Measurements from ENCODE around the gene ZFYVE21.

ZFYVE21 gene

GRCh38 chr14:103685276-103686211, 30.1 kb upstream of the ZFYVE21 start:
- H3K27ac ChIP-seq (ENCODE audit: low read length) = no peak overlapping the region
- no peak overlapping the region for H3K9ac ChIP-seq (ENCODE audit: low read depth, low read length)
- no peak for TF ChIP-seq EZH2 (IDR thresholded peaks at IDR 0.05; ENCODE audit: borderline replicate concordance, low read depth, low read length, severe bottlenecking)
- TF ChIP-seq, protein P1, sequence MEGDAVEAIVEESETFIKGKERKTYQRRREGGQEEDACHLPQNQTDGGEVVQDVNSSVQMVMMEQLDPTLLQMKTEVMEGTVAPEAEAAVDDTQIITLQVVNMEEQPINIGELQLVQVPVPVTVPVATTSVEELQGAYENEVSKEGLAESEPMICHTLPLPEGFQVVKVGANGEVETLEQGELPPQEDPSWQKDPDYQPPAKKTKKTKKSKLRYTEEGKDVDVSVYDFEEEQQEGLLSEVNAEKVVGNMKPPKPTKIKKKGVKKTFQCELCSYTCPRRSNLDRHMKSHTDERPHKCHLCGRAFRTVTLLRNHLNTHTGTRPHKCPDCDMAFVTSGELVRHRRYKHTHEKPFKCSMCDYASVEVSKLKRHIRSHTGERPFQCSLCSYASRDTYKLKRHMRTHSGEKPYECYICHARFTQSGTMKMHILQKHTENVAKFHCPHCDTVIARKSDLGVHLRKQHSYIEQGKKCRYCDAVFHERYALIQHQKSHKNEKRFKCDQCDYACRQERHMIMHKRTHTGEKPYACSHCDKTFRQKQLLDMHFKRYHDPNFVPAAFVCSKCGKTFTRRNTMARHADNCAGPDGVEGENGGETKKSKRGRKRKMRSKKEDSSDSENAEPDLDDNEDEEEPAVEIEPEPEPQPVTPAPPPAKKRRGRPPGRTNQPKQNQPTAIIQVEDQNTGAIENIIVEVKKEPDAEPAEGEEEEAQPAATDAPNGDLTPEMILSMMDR (IDR thresholded peaks at IDR 0.05; ENCODE audit: borderline replicate concordance, extremely low read depth, low read length, poor library complexity, severe bottlenecking) = no peak
- ATAC-seq (ENCODE audit: insufficient read depth, low read depth) (no peak), DNase-seq (no peak)
- no peaks in the 10 kb centered on the region for H3K4me1 ChIP-seq (ENCODE audit: insufficient read depth, low read length)
- peaks cover 91% of the 10 kb centered on the region for H3K36me3 ChIP-seq (ENCODE audit: insufficient read depth, low read length)
- no peaks in the 10 kb centered on the region for H3K27me3 ChIP-seq (ENCODE audit: insufficient read depth, low read length, poor library complexity)
- no peaks in the 10 kb centered on the region for H3K9me3 ChIP-seq (ENCODE audit: insufficient read depth, low read length, severe bottlenecking)
- no peak overlapping the region for H3K4me2 ChIP-seq (ENCODE audit: insufficient read depth, low read length)
- peaks cover 9% of the 10 kb centered on the region; the same call in 1 of the 2 replicates for H4K20me1 ChIP-seq (ENCODE audit: insufficient read depth, low read length)
- peaks cover 2% of the 10 kb centered on the region; the same call in 1 of the 2 replicates for H3K79me2 ChIP-seq (ENCODE audit: insufficient read depth, low read length)
- no peak overlapping the region for H3K4me3 ChIP-seq (ENCODE audit: low read depth in 1 of 2, low read length in 2 of 2)
- H2AFZ ChIP-seq (ENCODE audit: low read depth, low read length) = no peak overlapping the region

- TF ChIP-seq, protein P1 (IDR thresholded peaks at IDR 0.05; ENCODE audit: borderline replicate concordance, extremely low read depth, low read length, poor library complexity, severe bottlenecking) = no peak
- TF ChIP-seq EZH2 (IDR thresholded peaks at IDR 0.05; ENCODE audit: borderline replicate concordance, low read depth, low read length, severe bottlenecking) = no peak
- ATAC-seq (ENCODE audit: insufficient read depth, low read depth) (no peak), DNase-seq (no peak)
- no peaks in the 10 kb centered on the region for H3K4me1 ChIP-seq (ENCODE audit: insufficient read depth, low read length)
- H3K27me3 ChIP-seq (ENCODE audit: insufficient read depth, low read length, poor library complexity) = no peaks in the 10 kb centered on the region
- H2AFZ ChIP-seq (ENCODE audit: low read depth, low read length) = no peak overlapping the region
- H3K9me3 ChIP-seq (ENCODE audit: insufficient read depth, low read length, severe bottlenecking) = no peaks in the 10 kb centered on the region
- peaks cover 8% of the 10 kb centered on the region; the same call in 1 of the 2 replicates for H4K20me1 ChIP-seq (ENCODE audit: insufficient read depth, low read length)
- no peak overlapping the region for H3K27ac ChIP-seq (ENCODE audit: low read length)
- H3K4me2 ChIP-seq (ENCODE audit: insufficient read depth, low read length) = no peak overlapping the region
- H3K9ac ChIP-seq (ENCODE audit: low read depth, low read length) = no peak overlapping the region
- H3K4me3 ChIP-seq (ENCODE audit: low read depth in 1 of 2, low read length in 2 of 2) = no peak overlapping the region
- peaks cover 2% of the 10 kb centered on the region; the same call in 1 of the 2 replicates for H3K79me2 ChIP-seq (ENCODE audit: insufficient read depth, low read length)
- H3K36me3 ChIP-seq (ENCODE audit: insufficient read depth, low read length) = peaks cover 85% of the 10 kb centered on the region
Observed at GRCh38 chr14:103686831-103687485, 28.7 kb upstream of the ZFYVE21 start.

GRCh38 chr14:103687712-103688111, 27.9 kb upstream of the ZFYVE21 start:
- ATAC-seq (ENCODE audit: insufficient read depth, low read depth) = no peak
- TF ChIP-seq, protein P1 (IDR thresholded peaks at IDR 0.05; ENCODE audit: borderline replicate concordance, extremely low read depth, low read length, poor library complexity, severe bottlenecking) = no peak
- no peak for TF ChIP-seq EZH2 (IDR thresholded peaks at IDR 0.05; ENCODE audit: borderline replicate concordance, low read depth, low read length, severe bottlenecking)
- H3K27me3 ChIP-seq (ENCODE audit: insufficient read depth, low read length, poor library complexity) = no peaks in the 10 kb centered on the region
- H3K36me3 ChIP-seq (ENCODE audit: insufficient read depth, low read length) = peaks cover 88% of the 10 kb centered on the region
- H3K4me2 ChIP-seq (ENCODE audit: insufficient read depth, low read length) = no peak overlapping the region
- H3K9me3 ChIP-seq (ENCODE audit: insufficient read depth, low read length, severe bottlenecking) = no peaks in the 10 kb centered on the region
- no peak overlapping the region for H3K9ac ChIP-seq (ENCODE audit: low read depth, low read length)
- DNase-seq = no peak
- H3K4me1 ChIP-seq (ENCODE audit: insufficient read depth, low read length) = no peaks in the 10 kb centered on the region
- H4K20me1 ChIP-seq (ENCODE audit: insufficient read depth, low read length) = peaks cover 12% of the 10 kb centered on the region; the same call in 1 of the 2 replicates
- H3K79me2 ChIP-seq (ENCODE audit: insufficient read depth, low read length) = peaks cover 2% of the 10 kb centered on the region; the same call in 1 of the 2 replicates
- no peak overlapping the region for H2AFZ ChIP-seq (ENCODE audit: low read depth, low read length)
- no peak overlapping the region for H3K27ac ChIP-seq (ENCODE audit: low read length)
- H3K4me3 ChIP-seq (ENCODE audit: low read depth in 1 of 2, low read length in 2 of 2) = no peak overlapping the region
